ENCODE measurements around the gene EPAS1. TPM values are rescaled to one million over a fixed set of nuclear protein-coding genes. Genes with fewer than 3 reads are reported as not detected.

EPAS1 gene
- total and polyA plus RNA-seq, 2 of the 8 experiments (the other 6 are each of a cell fraction or from before 2014, with no cell fraction given) = 2.0 to 4.9 TPM

GRCh38 chr2:46338674-46339073, 41.5 kb downstream of the EPAS1 start (continued):
- no peak for TF ChIP-seq ASH2L (IDR thresholded peaks at IDR 0.05; ENCODE audit: low read length)
- TF ChIP-seq EGR1 (IDR thresholded peaks at IDR 0.05; ENCODE audit: borderline replicate concordance, low read depth, low read length) = no peak
- TF ChIP-seq HDAC6 (IDR thresholded peaks at IDR 0.05; ENCODE audit: low read depth, low read length) = no peak
- TF ChIP-seq POLR2AphosphoS5 (IDR thresholded peaks at IDR 0.05; ENCODE audit: low read depth, low read length) = no peak
